DLD1 (cell line): ENCODE data around the gene NKD2.
"Not testable (repeated sequence)": the region's sequence is repeated elsewhere in the genome, so short reads cannot be mapped to it uniquely, and the experiment has no call there.

Experiments used
- in situ Hi-C: cut with HindIII; loops from 2 replicates; pipeline ENCODE4 v1.10.0; 2017; ENCODE audit warnings: low sequenced_read_pairs

The NKD2 gene

GRCh38 chr5:1056611-1057484, 48.2 kb downstream of the NKD2 start:
- in situ Hi-C loops, result no loop called here

DNA sequence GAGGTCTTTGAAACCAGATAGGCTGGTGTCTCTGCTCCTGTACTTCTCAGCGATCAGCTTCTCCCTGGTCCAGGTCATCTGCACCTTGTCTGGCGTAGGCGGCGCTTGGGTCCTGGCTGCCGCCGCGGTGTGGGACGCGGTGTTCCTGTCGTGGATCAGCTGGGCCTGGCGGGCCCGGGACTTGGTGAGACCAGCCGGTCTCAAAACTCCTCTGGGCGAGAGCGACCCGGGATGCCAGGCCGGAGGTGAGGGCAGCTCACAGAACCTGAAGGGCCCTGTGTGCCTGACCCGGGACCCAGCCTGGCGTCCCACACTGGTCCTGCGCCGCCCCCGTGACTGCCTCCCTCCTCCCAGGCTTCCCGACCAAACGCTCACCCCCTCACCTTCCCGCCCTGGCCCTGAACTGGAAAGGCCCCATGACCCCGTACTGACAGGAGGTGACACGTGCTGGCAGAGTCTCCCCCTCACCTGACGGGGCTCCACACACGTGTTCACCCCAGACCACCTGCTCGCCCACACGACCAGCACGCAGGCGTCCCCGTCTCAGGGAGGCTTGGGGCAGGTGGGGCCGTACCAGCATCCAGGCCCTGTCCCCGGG, 49.0 kb downstream of the NKD2 start:
- in situ Hi-C loops, result no loop called here

- in situ Hi-C loops, result no loop called here
These were observed 49.7 kb downstream of the NKD2 start for GRCh38 chr5:1058083-1058945.

GRCh38 chr5:1058988-1059883, 50.6 kb downstream of the NKD2 start:
- in situ Hi-C loops, result no loop called here

DNA sequence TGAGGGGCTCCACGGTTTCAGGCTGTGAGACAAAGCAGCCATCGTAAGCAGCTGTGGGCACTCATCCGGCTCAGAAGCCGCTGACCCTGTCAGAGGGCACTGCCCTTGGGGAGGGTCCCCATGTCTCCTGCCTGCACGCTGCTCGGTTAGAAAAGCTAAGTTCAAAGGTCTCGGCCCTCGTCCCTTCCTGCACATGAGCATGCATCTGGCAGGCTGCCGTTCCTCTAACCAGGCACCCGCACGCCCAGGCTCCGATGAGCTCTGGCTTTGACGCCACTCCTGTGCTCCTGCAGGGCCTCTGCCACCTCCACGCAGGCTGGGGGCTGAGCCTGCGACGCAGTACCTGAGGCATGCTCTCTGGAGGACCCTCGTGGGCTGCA, 51.3 kb downstream of the NKD2 start:
- in situ Hi-C loops, result no loop called here

GRCh38 chr5:1060535-1060981, 52.0 kb downstream of the NKD2 start:
- in situ Hi-C loops, result no loop called here

GRCh38 chr5:1061292-1061691, 52.7 kb downstream of the NKD2 start:
- in situ Hi-C loops, result not testable (repeated sequence)

DNA sequence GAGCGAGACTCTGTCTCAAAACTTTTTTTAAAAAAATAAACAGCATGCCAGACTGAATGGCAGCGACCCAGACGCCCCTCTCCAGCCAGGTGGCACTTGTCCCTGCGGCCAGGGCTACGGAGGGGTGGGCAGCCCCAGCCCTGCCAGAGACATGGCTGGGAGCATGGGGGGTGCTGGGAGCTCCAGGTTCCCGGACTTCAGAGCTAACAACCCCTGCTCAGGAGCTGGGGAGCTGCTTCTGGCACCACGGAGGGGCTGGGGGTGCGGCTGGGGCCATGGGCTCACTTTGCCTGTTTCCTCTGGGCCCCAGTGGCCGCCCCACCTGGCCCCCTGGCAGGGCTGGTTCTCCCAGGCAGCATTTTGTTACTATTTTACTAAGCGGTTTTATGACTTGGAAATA, 53.3 kb downstream of the NKD2 start:
- in situ Hi-C loops, result no loop called here

GRCh38 chr5:1062761-1063568, 54.4 kb downstream of the NKD2 start:
- in situ Hi-C loops, result no loop called here

GRCh38 chr5:1063661-1064382, 55.2 kb downstream of the NKD2 start:
- in situ Hi-C loops, result no loop called here

GRCh38 chr5:1064383-1065142, 56.0 kb downstream of the NKD2 start:
- in situ Hi-C loops, result no loop called here

DNA sequence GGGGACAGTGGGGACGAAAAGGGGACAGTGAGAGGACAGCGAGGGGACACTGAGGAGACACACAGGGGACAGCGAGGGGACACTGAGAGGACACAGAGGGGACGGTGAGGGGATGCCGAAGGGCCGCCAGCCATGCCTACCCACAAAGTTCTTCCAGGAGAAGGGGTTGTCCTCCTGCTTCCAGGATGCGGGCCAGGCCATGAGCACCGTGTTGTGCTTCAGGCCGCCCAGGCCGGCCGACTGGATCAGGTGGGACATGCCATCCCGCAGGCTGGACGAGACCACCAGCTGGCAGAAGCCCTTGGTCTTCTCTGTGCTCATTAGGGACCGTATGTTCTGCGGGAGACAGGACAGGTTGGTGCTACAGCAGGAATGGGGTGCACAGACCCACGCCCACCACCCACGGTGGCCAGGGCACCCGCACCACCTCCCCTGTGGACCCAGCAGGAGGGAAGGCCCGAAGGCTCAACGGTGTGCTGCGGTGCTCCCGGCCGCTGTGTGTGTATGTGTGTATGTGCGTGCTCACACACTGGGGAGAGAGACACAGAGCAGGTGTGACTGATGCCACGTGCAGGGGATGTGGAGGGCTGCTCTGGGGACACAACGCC, 56.6 kb downstream of the NKD2 start:
- in situ Hi-C loops, result no loop called here

DNA sequence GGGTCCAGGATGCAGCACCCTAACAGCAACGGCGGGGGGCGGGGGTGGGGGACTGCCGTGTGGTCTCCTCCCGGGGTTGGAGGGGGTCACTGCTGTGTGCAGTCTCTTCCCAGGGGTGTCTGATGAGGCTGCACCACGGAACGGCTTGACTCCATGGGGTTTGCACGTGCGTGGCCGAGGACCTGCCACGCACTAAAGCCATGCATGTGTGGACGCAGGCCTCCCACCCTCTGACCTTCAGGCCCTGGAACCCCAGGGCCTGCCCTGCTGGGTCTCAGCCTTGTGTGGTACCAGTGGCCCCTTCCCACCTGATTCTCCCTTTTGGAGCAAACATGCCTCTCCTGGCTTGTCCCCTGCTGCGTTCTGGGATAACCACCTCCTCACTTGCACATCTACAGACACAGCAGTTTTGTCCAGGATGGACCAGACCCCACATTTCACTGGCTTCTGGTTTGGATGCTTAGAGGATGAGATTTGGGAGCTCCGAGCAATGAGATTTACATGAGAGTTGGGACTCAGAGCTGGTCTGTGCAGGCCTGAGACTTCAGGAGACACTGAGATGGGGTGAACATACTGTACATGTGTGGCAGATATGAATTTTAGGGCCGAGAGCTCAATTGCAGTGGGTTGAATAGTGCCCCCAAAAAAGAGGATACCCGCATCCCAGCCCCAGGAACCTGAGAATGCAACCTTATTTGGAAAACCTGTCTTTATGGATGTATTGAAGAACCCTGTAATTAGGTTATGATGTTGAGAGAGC, 57.5 kb downstream of the NKD2 start:
- in situ Hi-C loops, result no loop called here

DNA sequence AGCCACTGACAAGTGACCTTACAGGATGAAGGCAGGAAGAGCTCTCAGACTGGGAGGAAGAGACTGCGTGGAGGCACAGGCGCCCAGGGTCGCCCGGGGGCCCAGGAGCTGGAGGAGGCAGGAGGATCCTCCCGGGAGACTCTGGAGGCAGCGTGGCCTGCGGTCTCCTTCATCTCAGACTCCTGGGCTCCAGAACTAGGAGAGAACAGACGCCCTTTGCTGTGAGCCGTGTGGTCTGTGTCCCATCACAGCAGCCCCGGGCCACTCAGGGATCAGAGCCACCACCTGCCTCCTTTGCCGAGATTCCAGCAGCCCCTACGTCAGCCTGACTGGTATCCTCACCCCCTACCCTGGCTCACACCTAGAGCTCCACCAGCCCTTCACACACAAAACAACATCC, 58.1 kb downstream of the NKD2 start:
- in situ Hi-C loops, result no loop called here

GRCh38 chr5:1067141-1068121, 58.8 kb downstream of the NKD2 start:
- in situ Hi-C loops, result no loop called here
